Measurements from ENCODE around the gene YTHDC2. TPM values are rescaled to one million over a fixed set of nuclear protein-coding genes. Genes with fewer than 3 reads are reported as not detected.

Gene YTHDC2
- total RNA-seq, 2 experiments from 2014 or later: 33.9 to 41.7 TPM

GRCh38 chr5:113552620-113553019 is 39.1 kb downstream of the YTHDC2 start:
- H3K4me3 Mint-ChIP-seq: no peak overlapping the region
- H3K4me1 ChIP-seq (ENCODE audit: insufficient read depth, low read length): no peaks in the 10 kb centered on the region
- DNase-seq (no peak), ATAC-seq (ENCODE audit: poor library complexity) (no peak)
- H3K27ac ChIP-seq (ENCODE audit: low read depth in 1 of 2, low read length in 2 of 2): no peak overlapping the region
- H3K4me1 Mint-ChIP-seq (ENCODE audit: low read depth): no peaks in the 10 kb centered on the region
- TF ChIP-seq CTCF (IDR thresholded peaks at IDR 0.05): no peak
- peaks cover 55% of the 10 kb centered on the region for H3K36me3 ChIP-seq (ENCODE audit: insufficient read depth, low read length)
- no peak overlapping the region for H3K4me3 ChIP-seq (ENCODE audit: low read length)
- H3K27ac Mint-ChIP-seq: no peak overlapping the region
- POLR2A ChIA-PET: no interaction called here
- no peaks in the 10 kb centered on the region for H3K27me3 ChIP-seq (ENCODE audit: control insufficient read depth in 1 of 2, insufficient read depth in 2 of 2, low read length in 2 of 2)
- H3K36me3 Mint-ChIP-seq (ENCODE audit: low read depth): peaks cover 76% of the 10 kb centered on the region
- H3K27me3 Mint-ChIP-seq: no peaks in the 10 kb centered on the region
- intact Hi-C loops (cut with DNase I, micrococcal nuclease): no loop called here
- CTCF ChIA-PET: no interaction called here
- no peaks in the 10 kb centered on the region for H3K9me3 Mint-ChIP-seq
- no peaks in the 10 kb centered on the region for H3K9me3 ChIP-seq (ENCODE audit: control insufficient read depth in 1 of 2, insufficient read depth in 1 of 2, low read length in 2 of 2)

- Mint-ChIP-seq H3K4me3 (no peak overlapping the region), H3K27ac (no peak overlapping the region), H3K36me3 (ENCODE audit: low read depth) (peaks cover 86% of the 10 kb centered on the region), H3K4me1 (ENCODE audit: low read depth) (no peaks in the 10 kb centered on the region), H3K27me3 (no peaks in the 10 kb centered on the region), H3K9me3 (no peaks in the 10 kb centered on the region)
- intact Hi-C loops (cut with DNase I, micrococcal nuclease): no loop called here
- H3K9me3 ChIP-seq (ENCODE audit: control insufficient read depth in 1 of 2, insufficient read depth in 1 of 2, low read length in 2 of 2): no peaks in the 10 kb centered on the region
- ChIA-PET POLR2A (no interaction called here), CTCF (interaction anchor here (1.0 kb wide), 1 partner anchor 11 kb away, joined by 3 read pairs; no protein-coding TSS in a partner anchor)
- peaks cover 45% of the 10 kb centered on the region for H3K36me3 ChIP-seq (ENCODE audit: insufficient read depth, low read length)
- H3K27ac ChIP-seq (ENCODE audit: low read depth in 1 of 2, low read length in 2 of 2): no peak overlapping the region
- ATAC-seq (ENCODE audit: poor library complexity): no peak
- H3K27me3 ChIP-seq (ENCODE audit: control insufficient read depth in 1 of 2, insufficient read depth in 2 of 2, low read length in 2 of 2): no peaks in the 10 kb centered on the region
- H3K4me1 ChIP-seq (ENCODE audit: insufficient read depth, low read length): no peaks in the 10 kb centered on the region
- H3K4me3 ChIP-seq (ENCODE audit: low read length): no peak overlapping the region
- no peak for DNase-seq
- TF ChIP-seq CTCF (IDR thresholded peaks at IDR 0.05): no peak
Observed at GRCh38 chr5:113562828-113563400, 49.4 kb downstream of the YTHDC2 start.

GRCh38 chr5:113569396-113569795 is 55.9 kb downstream of the YTHDC2 start:
- no peaks in the 10 kb centered on the region for H3K9me3 ChIP-seq (ENCODE audit: control insufficient read depth in 1 of 2, insufficient read depth in 1 of 2, low read length in 2 of 2)
- H3K4me3 Mint-ChIP-seq: no peak overlapping the region
- H3K4me3 ChIP-seq (ENCODE audit: low read length): no peak overlapping the region
- intact Hi-C loops (cut with DNase I, micrococcal nuclease): no loop called here
- TF ChIP-seq CTCF (IDR thresholded peaks at IDR 0.05): no peak
- peaks cover 16% of the 10 kb centered on the region for H3K4me1 Mint-ChIP-seq (ENCODE audit: low read depth)
- no peaks in the 10 kb centered on the region for H3K27me3 ChIP-seq (ENCODE audit: control insufficient read depth in 1 of 2, insufficient read depth in 2 of 2, low read length in 2 of 2)
- no peaks in the 10 kb centered on the region for H3K9me3 Mint-ChIP-seq
- H3K27me3 Mint-ChIP-seq: no peaks in the 10 kb centered on the region
- H3K36me3 Mint-ChIP-seq (ENCODE audit: low read depth): peaks cover 87% of the 10 kb centered on the region
- peaks cover 47% of the 10 kb centered on the region for H3K36me3 ChIP-seq (ENCODE audit: insufficient read depth, low read length)
- peaks cover 3% of the 10 kb centered on the region for H3K4me1 ChIP-seq (ENCODE audit: insufficient read depth, low read length)
- DNase-seq: no peak
- ChIA-PET POLR2A (no interaction called here), CTCF (interaction anchor here (1.1 kb wide), 1 partner anchor 16 kb away, joined by 4 read pairs; no protein-coding TSS in a partner anchor)
- no peak overlapping the region for H3K27ac Mint-ChIP-seq
- no peak for ATAC-seq (ENCODE audit: poor library complexity)
- H3K27ac ChIP-seq (ENCODE audit: low read depth in 1 of 2, low read length in 2 of 2): no peak overlapping the region

Data from CD4-positive, alpha-beta T cell (primary cell).